MG63 (cell line): ENCODE measurements around the gene DDX51. TPM values are rescaled to one million over a fixed set of nuclear protein-coding genes. Genes with fewer than 3 reads are reported as not detected.

Experiments
- DNase-seq: peaks from one replicate; pipeline ENCODE4 v3.0.0-alpha.2; 2020
- H3K27me3 ChIP-seq: fragments of 250-450 bp; sonication (Bioruptor Pico); 2 replicates; pipeline ENCODE4 v1.5.1; 2020; ENCODE audit warnings: mild to moderate bottlenecking, moderate library complexity
- H3K36me3 ChIP-seq: fragments of 250-450 bp; sonication (Bioruptor Pico); 2 replicates; pipeline ENCODE4 v1.5.1; 2020; ENCODE audit warnings: mild to moderate bottlenecking, moderate library complexity
- H3K4me3 ChIP-seq: fragments of 250-450 bp; sonication (Bioruptor Pico); 2 replicates; pipeline ENCODE4 v1.5.1; 2020; ENCODE audit warnings: mild to moderate bottlenecking, moderate library complexity
- H3K9me3 ChIP-seq: fragments of 250-450 bp; sonication (Bioruptor Pico); 2 replicates; pipeline ENCODE4 v1.5.1; 2020; ENCODE audit warnings: mild to moderate bottlenecking, moderate library complexity
- total RNA-seq: library from RNA; depleted of rRNA; stranded (reverse); fragments of >200 nt; shearing (Covaris generic); gene quantifications from 2 replicates; pipeline ENCODE4 v1.2.3, GENCODE V29; 2014; ENCODE audit warnings: low replicate concordance; rRNA removed

DDX51 gene, protein sequence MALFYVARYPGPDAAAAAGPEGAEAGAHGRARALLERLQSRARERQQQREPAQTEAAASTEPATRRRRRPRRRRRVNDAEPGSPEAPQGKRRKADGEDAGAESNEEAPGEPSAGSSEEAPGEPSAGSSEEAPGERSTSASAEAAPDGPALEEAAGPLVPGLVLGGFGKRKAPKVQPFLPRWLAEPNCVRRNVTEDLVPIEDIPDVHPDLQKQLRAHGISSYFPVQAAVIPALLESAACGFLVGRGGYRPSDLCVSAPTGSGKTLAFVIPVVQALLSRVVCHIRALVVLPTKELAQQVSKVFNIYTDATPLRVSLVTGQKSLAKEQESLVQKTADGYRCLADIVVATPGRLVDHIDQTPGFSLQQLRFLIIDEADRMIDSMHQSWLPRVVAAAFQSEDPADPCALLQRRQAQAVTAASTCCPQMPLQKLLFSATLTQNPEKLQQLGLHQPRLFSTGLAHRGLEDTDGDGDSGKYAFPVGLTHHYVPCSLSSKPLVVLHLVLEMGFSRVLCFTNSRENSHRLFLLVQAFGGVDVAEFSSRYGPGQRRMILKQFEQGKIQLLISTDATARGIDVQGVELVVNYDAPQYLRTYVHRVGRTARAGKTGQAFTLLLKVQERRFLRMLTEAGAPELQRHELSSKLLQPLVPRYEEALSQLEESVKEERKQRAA
- total RNA-seq = 10.8 and 17.3 TPM in 2 replicates

- H3K36me3 ChIP-seq = peaks cover 59% of the 10 kb centered on the region
Measured at GRCh38 chr12:132144115-132144809, at the start of gene DDX51, which contains the start of gene NOC4L. Gene DDX51, minus strand, starts transcription at chr12:132144319. Its CDS starts 23 bp downstream, at chr12:132144296. Gene NOC4L, plus strand, starts transcription at chr12:132144457. Its CDS starts 32 bp downstream, at chr12:132144489.

DNA sequence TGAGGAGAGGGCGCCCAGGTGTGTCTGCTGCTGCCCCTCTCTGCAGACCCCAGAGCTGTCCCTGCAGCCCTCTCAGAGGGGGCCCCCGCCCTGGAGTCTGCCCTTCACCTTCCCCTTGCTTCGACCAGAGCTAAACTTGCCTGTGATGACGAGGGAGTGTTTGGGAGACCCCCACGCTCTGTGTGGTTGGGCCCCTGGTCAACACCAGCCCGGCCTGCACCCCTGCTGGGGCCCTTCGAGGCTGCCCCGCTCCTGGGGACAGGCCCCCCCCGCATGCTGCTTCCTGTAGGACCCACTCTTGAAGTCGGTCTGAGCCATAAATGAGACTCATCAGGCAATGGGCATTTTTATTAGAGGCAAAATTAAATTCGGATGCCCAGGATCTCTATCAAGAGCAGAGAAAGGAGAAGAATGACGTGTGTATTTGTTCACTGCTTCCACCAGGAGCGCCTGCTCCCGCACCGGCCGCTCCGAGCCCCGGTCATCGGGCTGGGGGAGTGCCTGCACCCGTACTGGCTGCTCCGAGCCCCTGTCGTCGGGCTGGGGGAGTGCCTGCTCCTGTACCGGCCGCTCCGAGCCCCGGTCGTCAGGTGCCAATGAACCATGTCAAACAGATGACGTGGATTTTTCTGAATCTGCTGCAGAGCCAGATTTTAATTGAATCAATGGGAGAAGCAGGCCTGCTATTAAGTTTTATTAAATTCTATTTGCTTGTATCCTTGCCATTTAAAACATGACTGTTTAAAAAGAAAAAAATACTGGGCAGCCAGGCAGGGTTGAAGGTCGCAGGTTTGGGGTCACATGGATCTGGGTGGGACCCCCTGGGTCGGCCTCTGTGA, 47.8 kb upstream of the DDX51 start:
- Histone ChIP-seq H3K36me3 (no peaks in the 10 kb centered on the region), H3K9me3 (peaks cover 17% of the 10 kb centered on the region), H3K4me3 (no peak overlapping the region), H3K27me3 (peaks cover 24% of the 10 kb centered on the region)
- no peak for DNase-seq

More at GRCh38 chr12:132144115-132144809, at the start of gene DDX51, which contains the start of gene NOC4L:
- peak; percentile 97 for DNase-seq
- H3K4me3 ChIP-seq = peak within 1 kb of the TSS; percentile 96
- no peaks in the 10 kb centered on the region for H3K27me3 ChIP-seq
- H3K9me3 ChIP-seq = no peaks in the 10 kb centered on the region

GRCh38 chr12:132190834-132191500, 46.8 kb upstream of the DDX51 start:
- no peak for DNase-seq
- Histone ChIP-seq H3K9me3 (peaks cover 17% of the 10 kb centered on the region), H3K36me3 (no peaks in the 10 kb centered on the region), H3K27me3 (peaks cover 33% of the 10 kb centered on the region), H3K4me3 (no peak overlapping the region)

GRCh38 chr12:132190012-132190755, 46.1 kb upstream of the DDX51 start:
- peak overlapping the region; percentile 46 for H3K4me3 ChIP-seq
- H3K9me3 ChIP-seq = peaks cover 17% of the 10 kb centered on the region
- peaks cover 36% of the 10 kb centered on the region for H3K27me3 ChIP-seq
- DNase-seq = peak; percentile 18
- no peaks in the 10 kb centered on the region for H3K36me3 ChIP-seq

GRCh38 chr12:132189378-132190011, 45.4 kb upstream of the DDX51 start:
- Histone ChIP-seq H3K36me3 (no peaks in the 10 kb centered on the region), H3K9me3 (peaks cover 13% of the 10 kb centered on the region), H3K4me3 (peak overlapping the region; percentile 46), H3K27me3 (peaks cover 43% of the 10 kb centered on the region)
- peak; percentile 90 for DNase-seq

- Histone ChIP-seq H3K9me3 (peaks cover 8% of the 10 kb centered on the region), H3K4me3 (peak overlapping the region; percentile 46), H3K36me3 (no peaks in the 10 kb centered on the region), H3K27me3 (peaks cover 48% of the 10 kb centered on the region)
- no peak for DNase-seq
Measured at GRCh38 chr12:132188916-132189325, 44.8 kb upstream of the DDX51 start.

DNA sequence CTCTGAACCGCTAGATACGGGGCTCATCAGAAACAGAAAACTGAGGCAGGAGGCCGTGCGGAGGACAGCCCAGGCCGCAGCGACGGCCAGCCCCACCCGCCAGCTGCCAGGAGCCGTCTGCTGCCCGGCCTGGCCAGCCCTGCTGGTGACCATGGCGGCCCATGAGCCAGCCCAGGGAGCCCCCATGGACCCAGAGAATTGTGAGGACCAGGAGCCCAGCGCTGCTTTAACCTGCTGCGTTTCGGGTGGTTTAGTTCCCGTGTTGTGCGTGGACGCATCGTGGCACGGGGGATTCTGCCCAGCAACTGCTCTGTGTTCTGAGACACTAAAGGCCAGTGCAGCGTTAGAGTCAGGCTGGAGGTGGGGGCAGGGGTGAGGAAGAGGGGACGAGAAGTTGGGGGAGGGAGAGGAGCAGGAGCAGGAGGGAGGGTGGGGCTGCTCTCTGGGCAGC, 44.4 kb upstream of the DDX51 start:
- Histone ChIP-seq H3K36me3 (no peaks in the 10 kb centered on the region), H3K4me3 (no peak overlapping the region), H3K27me3 (peaks cover 51% of the 10 kb centered on the region), H3K9me3 (peaks cover 3% of the 10 kb centered on the region)
- no peak for DNase-seq

DNA sequence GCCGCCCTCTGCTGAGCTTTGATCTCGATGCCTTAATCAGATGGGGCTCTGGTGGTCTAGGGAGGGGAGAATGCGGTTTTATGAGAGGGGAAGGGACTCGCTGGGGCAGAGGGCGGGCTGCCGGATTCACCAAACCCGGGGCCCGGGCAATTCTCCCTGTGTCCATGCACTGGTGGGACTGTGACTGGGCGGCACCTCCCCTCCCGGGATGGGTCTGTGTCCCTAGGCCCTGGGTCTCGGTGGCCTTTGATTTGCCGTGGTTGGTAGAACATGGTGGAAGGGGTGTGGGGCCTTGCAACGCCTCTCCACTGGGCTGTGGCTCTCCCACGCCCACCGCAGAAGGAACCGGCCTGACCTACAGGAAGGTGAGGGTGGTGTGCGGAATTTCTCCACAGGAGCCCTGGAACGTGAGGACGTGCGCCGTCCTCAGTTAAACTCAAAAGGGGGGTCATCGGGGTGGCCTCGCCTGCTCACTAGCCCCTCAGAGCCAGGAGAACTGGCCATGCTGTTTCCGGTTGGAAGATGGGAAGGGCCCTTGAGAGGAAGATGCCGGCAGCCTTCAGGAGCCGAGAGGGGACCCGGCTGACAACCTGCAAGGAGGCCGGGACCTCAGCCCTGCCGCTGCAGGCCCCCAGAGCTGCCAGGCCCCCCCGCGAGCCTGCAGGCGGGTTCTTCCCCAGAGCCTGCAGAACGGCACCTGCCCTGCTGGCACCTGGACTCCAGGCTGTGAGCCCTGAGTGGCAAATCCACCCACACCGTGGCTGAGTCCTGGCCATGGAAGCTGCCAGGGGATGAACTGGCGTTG, 43.7 kb upstream of the DDX51 start:
- Histone ChIP-seq H3K36me3 (no peaks in the 10 kb centered on the region), H3K27me3 (peaks cover 57% of the 10 kb centered on the region), H3K9me3 (no peaks in the 10 kb centered on the region), H3K4me3 (no peak overlapping the region)
- DNase-seq = no peak

DNA sequence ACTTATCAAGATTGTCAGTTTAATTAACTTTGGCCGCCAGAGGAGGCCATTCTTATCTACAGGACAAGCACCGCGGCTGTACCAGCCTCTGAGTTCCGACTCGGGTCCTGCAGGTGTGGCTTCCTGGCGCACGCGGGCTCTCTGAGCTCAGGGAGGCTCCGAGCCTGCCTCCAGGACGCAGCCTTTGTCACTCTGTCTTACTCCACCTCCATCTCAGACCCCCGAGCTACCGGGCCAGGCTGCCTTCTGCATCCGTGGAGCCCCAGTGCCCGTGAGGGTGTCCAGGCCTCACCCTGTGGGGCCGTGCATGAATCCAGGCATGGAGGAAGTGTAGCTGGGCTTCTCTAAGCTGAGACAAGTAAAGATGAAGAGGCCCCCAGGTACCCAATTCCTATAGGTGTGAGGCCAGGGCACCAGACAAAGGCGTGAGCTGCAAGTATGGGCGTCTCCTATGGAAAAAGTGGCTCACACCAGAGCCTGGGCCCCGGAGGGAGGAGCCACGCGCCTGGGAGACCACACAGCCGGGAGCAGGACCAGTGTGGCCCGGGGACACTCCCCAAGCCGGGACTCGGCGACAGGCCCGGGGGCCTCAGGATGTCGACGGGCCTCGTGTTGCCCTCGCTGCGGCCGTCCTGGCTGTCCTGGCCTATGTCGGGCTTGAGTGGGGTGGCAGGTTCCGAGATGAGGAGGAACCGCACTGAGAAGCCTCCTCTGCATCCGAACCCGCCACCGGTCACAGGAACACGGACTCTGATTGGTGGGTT, 42.9 kb upstream of the DDX51 start:
- DNase-seq = no peak
- Histone ChIP-seq H3K27me3 (peaks cover 65% of the 10 kb centered on the region), H3K9me3 (no peaks in the 10 kb centered on the region), H3K36me3 (no peaks in the 10 kb centered on the region), H3K4me3 (no peak overlapping the region)

- H3K27me3 ChIP-seq = peaks cover 62% of the 10 kb centered on the region
- no peak overlapping the region for H3K4me3 ChIP-seq
- H3K36me3 ChIP-seq = no peaks in the 10 kb centered on the region
- H3K9me3 ChIP-seq = no peaks in the 10 kb centered on the region
- no peak for DNase-seq
Measured at GRCh38 chr12:132186208-132186856, 42.2 kb upstream of the DDX51 start.

DNA sequence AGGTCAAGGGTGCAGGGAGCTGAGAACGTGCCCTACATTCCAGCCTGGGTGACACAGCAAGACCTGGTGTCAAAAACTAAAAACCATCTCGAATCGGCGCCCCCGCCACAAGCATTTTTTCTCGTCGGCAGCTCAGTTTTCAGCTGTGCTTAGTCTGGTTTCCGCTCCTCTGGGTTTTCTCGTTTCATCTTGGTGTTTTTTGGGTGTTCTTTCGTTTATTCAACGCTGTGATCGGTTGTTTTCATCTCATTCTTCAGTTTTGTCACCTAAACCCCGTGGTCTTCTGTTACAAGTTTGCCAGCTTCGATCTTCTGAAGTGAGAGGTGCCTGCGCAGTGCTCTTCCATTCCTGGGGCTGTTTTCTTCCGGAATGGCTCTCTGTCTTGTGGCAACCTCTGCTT, 41.6 kb upstream of the DDX51 start:
- H3K4me3 ChIP-seq = no peak overlapping the region
- no peaks in the 10 kb centered on the region for H3K9me3 ChIP-seq
- no peaks in the 10 kb centered on the region for H3K36me3 ChIP-seq
- no peak for DNase-seq
- H3K27me3 ChIP-seq = peaks cover 62% of the 10 kb centered on the region

GRCh38 chr12:132182711-132183365, 38.7 kb upstream of the DDX51 start:
- Histone ChIP-seq H3K27me3 (peaks cover 60% of the 10 kb centered on the region), H3K9me3 (no peaks in the 10 kb centered on the region), H3K36me3 (no peaks in the 10 kb centered on the region), H3K4me3 (no peak overlapping the region)
- DNase-seq = no peak
